SK-N-DZ (cell line): ENCODE measurements around the gene XRCC2. TPM values are rescaled to one million over a fixed set of nuclear protein-coding genes. Genes with fewer than 3 reads are reported as not detected.
"Not testable (repeated sequence)": the region's sequence is repeated elsewhere in the genome, so short reads cannot be mapped to it uniquely, and the experiment has no call there.

Experiments
- DNase-seq: peaks from one replicate; pipeline ENCODE4 v3.0.0-alpha.2; 2015; ENCODE audit warnings: low spot score
- polyA plus RNA-seq, 2 experiments: library from polyadenylated mRNA; depleted of rRNA; stranded (reverse); fragments of >200 nt; gene quantifications; 2 replicates each; pipeline ENCODE4 v1.2.3, GENCODE V29; 2014

The XRCC2 gene
- polyA plus RNA-seq (2014; cell fraction: cytosol; rRNA removed) = 22.1 and 28.9 TPM in 2 replicates
- 64.9 and 116 TPM in 2 replicates for polyA plus RNA-seq (2014; cell fraction: nucleus; rRNA removed)

GRCh38 chr7:152675759-152676636 lies at the start of gene XRCC2:
TSS of gene XRCC2 (minus strand) at chr7:152676141. CDS start at chr7:152676079, 62 bp downstream.
- DNase-seq = peak; percentile 91

- no peak for DNase-seq
Observed at GRCh38 chr7:152723364-152723763, 47.4 kb upstream of the XRCC2 start.

- not testable (repeated sequence) for DNase-seq
Observed at GRCh38 chr7:152712412-152713042, 36.6 kb upstream of the XRCC2 start.

DNA sequence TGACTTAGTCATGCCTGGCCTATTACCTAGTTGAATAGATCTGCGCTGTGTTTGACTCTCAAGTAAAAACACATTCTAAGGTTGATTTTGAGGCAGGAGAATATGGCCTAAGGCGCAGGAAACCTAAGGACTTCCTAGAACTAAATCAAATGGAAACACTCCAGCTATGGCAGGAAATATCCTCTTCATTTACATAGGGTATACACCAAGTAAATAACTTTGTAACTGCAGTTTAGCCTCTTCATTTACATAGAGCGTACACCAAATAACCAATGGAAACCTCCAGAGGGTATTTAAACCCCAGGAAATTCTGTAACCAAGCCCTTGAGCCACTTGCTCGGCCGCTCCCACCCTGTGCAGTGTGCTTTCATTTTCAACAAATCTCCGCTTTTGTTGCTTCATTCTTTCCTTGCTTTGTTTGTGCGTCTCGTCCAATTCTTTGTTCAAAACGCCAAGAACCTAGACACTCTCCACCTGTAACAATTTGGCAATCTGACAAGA lies 35.6 kb upstream of the XRCC2 start:
- DNase-seq = no peak

DNA sequence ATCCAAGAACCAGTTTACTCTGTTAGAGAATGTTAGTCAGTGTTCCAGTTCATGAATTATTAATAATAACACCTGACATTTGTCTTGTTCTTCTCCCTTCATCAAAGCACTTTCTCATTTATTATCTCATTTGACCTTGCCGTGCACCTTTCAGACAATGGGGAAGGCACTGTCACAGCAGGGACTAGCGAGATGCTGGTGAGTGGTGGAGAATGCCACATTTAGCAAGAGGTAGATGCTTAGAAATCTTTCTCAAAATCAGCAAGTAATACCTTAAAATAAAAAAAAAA lies 34.2 kb upstream of the XRCC2 start:
- no peak for DNase-seq

DNA sequence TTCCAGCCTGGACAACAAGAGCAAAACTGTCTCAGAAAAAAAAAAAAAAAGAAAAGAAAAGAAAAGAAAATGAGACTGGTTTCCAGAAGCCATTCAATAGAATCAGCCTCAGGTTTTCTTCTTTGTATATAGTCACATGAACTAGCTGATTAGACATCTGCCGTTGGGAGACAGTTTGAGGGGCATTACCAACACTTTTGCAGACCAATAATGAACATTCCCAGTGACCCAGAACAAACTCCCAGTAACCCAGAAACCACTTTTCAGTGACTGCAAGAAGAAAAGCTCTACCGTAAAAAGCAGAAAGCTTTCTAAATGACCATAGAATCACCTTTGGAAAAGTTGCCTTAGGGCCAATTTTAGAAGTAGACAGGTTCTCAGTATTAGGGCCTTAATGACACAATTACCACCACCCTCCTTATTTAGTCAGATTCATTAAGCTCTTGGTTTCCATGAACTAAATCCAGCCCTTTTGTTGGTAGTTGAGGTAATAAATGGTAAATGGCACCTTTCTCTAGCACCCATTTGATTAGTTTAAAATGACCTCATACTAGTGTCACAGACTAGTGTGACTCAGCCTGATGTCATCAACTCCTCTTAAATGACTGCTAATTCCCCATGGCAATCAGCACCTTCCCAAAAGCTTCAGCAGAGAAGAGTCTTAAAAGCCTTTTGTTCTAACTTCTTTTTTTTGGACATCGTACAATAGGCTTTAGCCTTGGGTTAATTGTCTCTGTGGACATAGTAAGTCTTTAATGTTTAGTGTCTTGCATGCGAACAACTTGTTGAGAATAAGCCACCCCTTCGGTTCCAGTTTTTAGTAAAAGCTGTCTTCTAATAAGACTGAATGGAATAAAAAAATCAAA lies 33.6 kb upstream of the XRCC2 start:
- no peak for DNase-seq

DNA sequence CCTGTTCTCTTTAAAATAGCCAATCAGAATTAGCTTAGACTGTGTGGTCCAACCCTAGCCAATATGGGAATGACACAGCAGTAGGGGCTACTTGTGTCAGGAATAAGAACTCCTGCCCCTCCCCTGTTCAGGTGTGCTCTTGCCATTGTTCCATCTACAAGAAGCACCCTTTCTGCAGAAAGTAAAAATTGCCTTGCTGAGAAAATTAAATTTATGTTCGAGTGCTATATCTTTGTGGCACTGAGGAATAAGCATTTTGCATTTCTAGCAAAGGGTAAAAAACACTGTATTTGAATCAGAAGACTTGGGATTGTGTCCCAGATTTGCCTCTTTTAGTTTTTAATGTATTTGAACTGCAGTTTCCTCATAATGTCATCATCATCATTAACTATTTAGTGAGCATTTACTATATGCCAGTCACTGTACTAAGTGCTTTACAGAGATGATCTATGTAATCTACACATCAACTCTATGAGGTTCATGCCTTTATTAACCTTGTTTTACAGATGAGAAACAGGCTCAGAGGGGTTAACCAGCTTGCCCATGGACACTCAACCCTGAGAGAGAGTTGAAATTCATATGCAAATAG lies 28.9 kb upstream of the XRCC2 start:
- DNase-seq = no peak

GRCh38 chr7:152699079-152699478 lies 23.1 kb upstream of the XRCC2 start:
- DNase-seq = no peak

DNA sequence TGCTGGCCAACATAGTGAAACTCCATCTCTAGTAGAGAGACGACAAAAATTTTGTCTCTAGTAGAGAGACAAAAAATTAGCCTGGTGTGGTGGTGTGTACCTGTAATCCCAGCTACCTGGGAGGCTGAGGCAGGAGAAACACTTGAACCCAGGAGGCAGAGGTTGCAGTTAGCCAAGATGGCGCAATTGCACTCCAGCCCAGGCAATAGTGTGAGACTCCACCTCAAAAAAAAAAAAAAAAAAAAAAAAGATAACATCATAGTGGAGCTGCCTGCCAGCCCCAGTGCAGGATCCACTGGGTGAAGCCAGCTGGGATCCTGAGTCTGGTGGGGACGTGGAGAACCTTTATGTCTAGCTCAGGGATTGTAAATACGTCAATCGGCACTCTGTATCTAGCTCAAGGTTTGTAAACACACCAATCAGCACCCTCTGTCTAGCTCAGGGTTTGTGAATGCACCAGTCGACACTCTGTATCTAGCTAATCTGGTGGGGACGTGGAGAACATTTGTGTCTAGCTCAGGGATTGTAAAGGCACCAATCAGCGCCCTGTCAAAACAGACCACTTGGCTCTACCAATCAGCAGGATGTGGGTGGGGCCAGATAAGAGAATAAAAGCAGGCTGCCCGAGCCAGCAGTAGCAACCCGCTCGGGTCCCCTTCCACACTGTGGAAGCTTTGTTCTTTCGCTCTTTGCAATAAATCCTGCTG lies 21.5 kb upstream of the XRCC2 start:
- not testable (repeated sequence) for DNase-seq

- not testable (repeated sequence) for DNase-seq
Observed at GRCh38 chr7:152692196-152692595, 16.3 kb upstream of the XRCC2 start.

DNA sequence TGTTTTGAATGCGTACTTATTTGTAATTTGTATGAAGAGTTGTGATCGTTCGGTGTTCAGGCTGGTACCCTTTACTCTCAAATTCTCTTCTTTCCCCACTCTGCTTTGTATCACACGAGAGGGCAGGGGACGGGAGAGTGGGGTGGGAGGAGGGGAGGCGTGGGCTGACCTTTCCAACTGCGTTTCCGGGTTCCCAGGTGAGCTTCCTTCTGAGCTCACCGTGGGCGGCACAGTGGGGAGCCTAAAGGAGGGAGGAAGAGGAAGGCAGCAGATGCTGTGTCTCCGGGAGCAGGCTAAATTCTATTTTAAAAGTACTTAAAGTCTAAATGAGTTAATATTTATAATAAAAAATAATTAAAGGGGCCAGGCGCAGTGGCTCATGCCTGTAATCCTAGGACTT lies 7.4 kb upstream of the XRCC2 start:
- DNase-seq = no peak

GRCh38 chr7:152677808-152678670 lies 2.1 kb upstream of the XRCC2 start:
- DNase-seq = no peak

DNA sequence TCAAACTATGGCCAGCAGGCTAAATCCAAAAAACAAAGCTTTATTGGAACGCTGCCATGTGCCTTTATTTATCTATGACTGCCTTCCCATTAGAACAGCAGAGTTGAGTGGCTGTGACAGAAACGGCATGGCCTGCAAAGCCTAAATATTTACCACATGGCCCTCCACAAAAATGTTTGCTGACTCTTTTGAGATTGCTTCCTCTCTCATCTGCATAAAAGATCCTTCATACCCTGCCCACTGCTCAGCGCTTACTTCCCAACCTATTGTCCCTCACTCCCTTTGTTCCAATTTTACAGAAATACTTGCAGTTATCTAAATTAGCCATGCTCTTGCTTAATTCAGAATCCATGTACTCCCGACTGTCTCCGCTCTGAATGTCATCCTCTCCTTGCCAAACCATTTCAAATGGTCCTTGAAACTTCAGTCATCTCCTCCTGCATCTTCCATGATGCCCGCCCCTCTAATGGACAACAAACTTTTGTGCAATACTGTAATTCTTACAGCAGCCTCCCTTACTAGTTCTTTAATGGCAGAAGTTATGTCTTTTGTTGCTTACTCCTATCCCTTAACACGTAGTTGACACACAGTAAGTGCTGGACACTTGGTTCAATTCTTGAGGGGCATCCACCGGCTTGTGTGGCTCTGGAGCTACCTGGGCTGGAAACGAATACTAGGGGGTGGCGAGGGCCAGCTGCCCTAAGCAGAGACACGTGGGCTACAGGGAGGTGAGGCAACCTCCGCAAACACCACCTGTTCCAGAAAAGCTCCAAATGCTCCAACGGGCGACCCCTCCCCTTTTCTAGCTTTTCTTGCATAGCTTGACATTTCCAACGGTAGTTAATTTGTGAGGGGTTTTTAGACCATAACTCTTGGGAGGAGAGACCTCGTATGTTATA lies 832 bp downstream of the XRCC2 start:
- peak; percentile 62 for DNase-seq

DNA sequence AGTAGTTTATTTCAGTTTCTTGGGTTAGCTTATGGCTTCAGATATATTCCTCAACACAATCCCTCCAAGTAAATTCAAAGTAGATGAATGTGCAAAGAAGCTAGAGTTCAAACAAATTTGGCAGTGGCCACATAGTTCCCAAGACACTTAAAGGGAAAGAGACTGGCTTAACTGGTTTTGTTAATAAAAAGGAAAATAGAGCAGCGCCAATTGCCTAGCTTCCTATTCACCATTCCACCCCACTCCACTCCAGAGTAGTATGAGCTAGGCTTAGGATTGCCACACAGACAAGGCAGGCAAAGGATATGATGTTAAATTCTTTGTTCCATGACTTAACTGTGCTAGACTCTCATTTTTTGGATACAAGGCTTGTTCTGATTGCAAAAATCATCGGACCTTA lies 2.0 kb downstream of the XRCC2 start:
- DNase-seq = no peak

DNA sequence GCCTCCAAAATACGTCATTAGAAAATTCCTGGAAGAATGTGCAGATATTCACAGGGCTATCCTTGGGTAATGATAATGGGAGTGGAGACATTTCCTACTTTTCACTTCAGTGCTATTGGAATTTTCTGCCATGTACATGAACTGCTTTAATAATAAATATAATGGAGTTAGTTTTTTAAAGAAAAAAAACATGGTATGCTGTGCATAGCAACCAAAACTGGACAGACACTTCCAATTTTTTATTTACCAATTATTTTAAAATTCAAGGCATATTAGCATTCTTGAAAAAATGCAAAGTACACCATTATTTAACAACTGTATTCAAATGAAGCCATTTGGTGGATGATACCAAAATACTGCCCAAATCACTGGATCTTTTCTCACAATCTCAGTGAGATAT lies 3.3 kb downstream of the XRCC2 start:
- DNase-seq = no peak

- DNase-seq = no peak
Observed at GRCh38 chr7:152669758-152670157, 6.2 kb downstream of the XRCC2 start.

DNA sequence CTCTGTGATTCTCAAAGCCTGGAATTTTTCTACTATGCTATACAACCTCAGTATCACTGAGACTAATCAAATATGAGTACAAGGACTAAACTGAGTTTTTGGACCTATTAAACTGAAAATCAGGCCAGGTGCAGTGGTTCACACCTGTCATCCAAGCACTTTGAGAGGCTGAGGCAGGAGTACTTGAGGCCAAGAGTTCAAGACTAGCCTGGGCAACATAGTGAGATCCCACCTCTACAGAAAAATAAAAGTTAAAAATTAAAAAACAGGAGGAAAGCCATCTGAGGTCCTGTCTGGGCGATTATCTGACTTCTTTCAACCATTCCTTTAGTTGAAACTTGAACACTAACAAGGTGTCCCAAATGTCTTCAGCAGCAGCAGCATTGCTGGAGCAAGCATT lies 7.0 kb downstream of the XRCC2 start:
- DNase-seq = no peak

GRCh38 chr7:152667958-152668357 lies 8.0 kb downstream of the XRCC2 start:
- no peak for DNase-seq

GRCh38 chr7:152666078-152666477 lies 9.9 kb downstream of the XRCC2 start:
- DNase-seq = no peak
